Hepatocyte (in vitro differentiated cells): ENCODE data around the gene GPBAR1. TPM values are rescaled to one million over a fixed set of nuclear protein-coding genes. Genes with fewer than 3 reads are reported as not detected.

Experiments used
- DNase-seq: peaks from one replicate; pipeline ENCODE4 v3.0.0-alpha.2; 2016; ENCODE audit warnings: low spot score
- H2AFZ ChIP-seq: fragments of 200-600 bp; sonication (generic); 2 replicates; pipeline ENCODE4 v1.6.0; 2016; ENCODE audit warnings: antibody characterized with exemption, mild to moderate bottlenecking
- H3K27ac ChIP-seq: fragments of 200-600 bp; sonication (generic); 2 replicates; pipeline ENCODE4 v1.5.1; 2016; ENCODE audit warnings: mild to moderate bottlenecking
- H3K27me3 ChIP-seq: fragments of 200-600 bp; sonication (generic); 2 replicates; pipeline ENCODE4 v1.6.1; 2016
- H3K36me3 ChIP-seq: fragments of 200-600 bp; sonication (generic); replicated peaks from 2 replicates; pipeline ENCODE4 v1.5.1; 2016; ENCODE audit warnings: low read depth; ENCODE audit not compliant: insufficient read depth
- H3K4me1 ChIP-seq: fragments of 200-600 bp; sonication (generic); 2 replicates; pipeline ENCODE4 v1.5.1; 2016; ENCODE audit warnings: mild to moderate bottlenecking, moderate library complexity; ENCODE audit not compliant: insufficient read depth
- H3K4me2 ChIP-seq: fragments of 200-600 bp; sonication (generic); 2 replicates; pipeline ENCODE4 v1.6.0; 2016
- H3K4me3 ChIP-seq: fragments of 200-600 bp; sonication (generic); 2 replicates; pipeline ENCODE4 v1.5.1; 2016; ENCODE audit warnings: mild to moderate bottlenecking
- H3K79me2 ChIP-seq: fragments of 200-600 bp; sonication (generic); 2 replicates; pipeline ENCODE4 v1.6.0; 2017; ENCODE audit warnings: mild to moderate bottlenecking
- H3K9me2 ChIP-seq: fragments of 200-600 bp; sonication (generic); replicated peaks from 2 replicates; pipeline ENCODE4 v1.6.0; 2017; ENCODE audit warnings: mild to moderate bottlenecking; ENCODE audit not compliant: insufficient read depth
- H3K9me3 ChIP-seq: fragments of 200-600 bp; sonication (generic); 2 replicates; pipeline ENCODE4 v1.5.1; 2016; ENCODE audit warnings: low read depth, mild to moderate bottlenecking
- H4K20me1 ChIP-seq: fragments of 200-600 bp; sonication (generic); 2 replicates; pipeline ENCODE4 v1.6.0; 2016; ENCODE audit warnings: mild to moderate bottlenecking; ENCODE audit not compliant: insufficient read depth, poor library complexity, severe bottlenecking
- EZH2 ChIP-seq: fragments of 200-600 bp; sonication (generic); IDR thresholded peaks from 2 replicates; pipeline ENCODE4 v1.6.1; 2016; ENCODE audit warnings: antibody characterized with exemption, mild to moderate bottlenecking, borderline replicate concordance
- EZH2phosphoT487 ChIP-seq: fragments of 200-600 bp; sonication (generic); IDR thresholded peaks from one replicate; pipeline ENCODE4 v1.6.1; 2018; ENCODE audit warnings: antibody characterized with exemption, mild to moderate bottlenecking, low read depth, moderate library complexity; ENCODE audit not compliant: unreplicated experiment, severe bottlenecking
- WGBS: methylation state at CpG from one replicate; pipeline ENCODE4 v1.1.6; 2016; ENCODE audit warnings: low lambda C conversion rate; ENCODE audit errors: missing lambda C conversion rate; 5-methylcytosine and 5-hydroxymethylcytosine counted together
- polyA plus RNA-seq: library from polyadenylated mRNA; unstranded; fragments of >200 nt; fragmentation: Nextera tagmentation; extraction: Ambion mirVana; gene quantifications from 2 replicates; pipeline ENCODE4 v1.2.1, GENCODE V29; 2016
- total RNA-seq: library from RNA; depleted of rRNA; stranded (reverse); fragments of >200 nt; gene quantifications from 2 replicates; pipeline ENCODE4 v1.2.3, GENCODE V29; 2014
- TF ChIP-seq, protein P1 (sequence below): fragments of 200-600 bp; sonication (generic); IDR thresholded peaks from 2 replicates; pipeline ENCODE4 v1.5.1; 2016; ENCODE audit warnings: antibody characterized with exemption, mild to moderate bottlenecking; ENCODE audit not compliant: poor library complexity

Gene GPBAR1
- total and polyA plus RNA-seq, 2 experiments from 2014 or later, result 6.1 to 23.4 TPM

- 88% methylated on average over 5 of the region's 5 CpGs for WGBS
- no peak for DNase-seq
- TF ChIP-seq EZH2phosphoT487 (no peak), EZH2 (no peak)
- TF ChIP-seq, protein P1, sequence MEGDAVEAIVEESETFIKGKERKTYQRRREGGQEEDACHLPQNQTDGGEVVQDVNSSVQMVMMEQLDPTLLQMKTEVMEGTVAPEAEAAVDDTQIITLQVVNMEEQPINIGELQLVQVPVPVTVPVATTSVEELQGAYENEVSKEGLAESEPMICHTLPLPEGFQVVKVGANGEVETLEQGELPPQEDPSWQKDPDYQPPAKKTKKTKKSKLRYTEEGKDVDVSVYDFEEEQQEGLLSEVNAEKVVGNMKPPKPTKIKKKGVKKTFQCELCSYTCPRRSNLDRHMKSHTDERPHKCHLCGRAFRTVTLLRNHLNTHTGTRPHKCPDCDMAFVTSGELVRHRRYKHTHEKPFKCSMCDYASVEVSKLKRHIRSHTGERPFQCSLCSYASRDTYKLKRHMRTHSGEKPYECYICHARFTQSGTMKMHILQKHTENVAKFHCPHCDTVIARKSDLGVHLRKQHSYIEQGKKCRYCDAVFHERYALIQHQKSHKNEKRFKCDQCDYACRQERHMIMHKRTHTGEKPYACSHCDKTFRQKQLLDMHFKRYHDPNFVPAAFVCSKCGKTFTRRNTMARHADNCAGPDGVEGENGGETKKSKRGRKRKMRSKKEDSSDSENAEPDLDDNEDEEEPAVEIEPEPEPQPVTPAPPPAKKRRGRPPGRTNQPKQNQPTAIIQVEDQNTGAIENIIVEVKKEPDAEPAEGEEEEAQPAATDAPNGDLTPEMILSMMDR, result no peak
- no peaks in the 10 kb centered on the region for H4K20me1 ChIP-seq
- H3K9me3 ChIP-seq, result no peaks in the 10 kb centered on the region
- H3K4me1 ChIP-seq, result no peaks in the 10 kb centered on the region
- no peak overlapping the region for H3K4me3 ChIP-seq
- no peaks in the 10 kb centered on the region for H3K79me2 ChIP-seq
- peaks cover 16% of the 10 kb centered on the region for H3K36me3 ChIP-seq
- H3K27ac ChIP-seq, result no peak overlapping the region
- no peak overlapping the region for H3K4me2 ChIP-seq
- no peaks in the 10 kb centered on the region for H3K27me3 ChIP-seq
- H2AFZ ChIP-seq, result no peak overlapping the region
- H3K9me2 ChIP-seq, result no peaks in the 10 kb centered on the region
Measured at GRCh38 chr2:218253232-218253625, 7.6 kb upstream of the GPBAR1 start.

DNA sequence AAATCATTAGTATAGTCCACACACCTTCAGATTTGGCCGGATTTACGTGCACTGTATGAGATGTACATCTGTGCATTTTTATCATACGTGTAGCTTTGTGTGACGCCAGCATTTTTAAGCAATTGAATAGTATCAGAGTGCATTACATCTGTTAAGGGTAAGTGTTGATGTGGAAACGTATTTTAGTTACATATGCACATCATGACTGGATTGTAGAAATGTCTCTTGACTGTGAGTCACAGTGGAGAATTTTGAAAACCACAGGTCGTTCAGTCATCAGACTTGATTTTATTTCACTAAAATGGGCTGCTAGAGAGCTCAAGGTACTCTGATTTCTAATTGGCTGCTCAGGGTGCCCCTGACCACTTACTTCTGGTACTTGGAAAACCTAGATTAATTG is 5.4 kb upstream of the GPBAR1 start:
- Histone ChIP-seq H3K36me3 (peaks cover 8% of the 10 kb centered on the region), H3K27ac (no peak overlapping the region), H3K79me2 (no peaks in the 10 kb centered on the region), H3K4me1 (peaks cover 11% of the 10 kb centered on the region), H4K20me1 (no peaks in the 10 kb centered on the region), H2AFZ (no peak overlapping the region), H3K4me3 (no peak overlapping the region), H3K4me2 (no peak overlapping the region), H3K9me3 (no peaks in the 10 kb centered on the region), H3K27me3 (no peaks in the 10 kb centered on the region), H3K9me2 (no peaks in the 10 kb centered on the region)
- TF ChIP-seq, protein P1, result no peak
- TF ChIP-seq EZH2phosphoT487 (no peak), EZH2 (no peak)
- no peak for DNase-seq
- 97% methylated on average over 6 of the region's 6 CpGs for WGBS

DNA sequence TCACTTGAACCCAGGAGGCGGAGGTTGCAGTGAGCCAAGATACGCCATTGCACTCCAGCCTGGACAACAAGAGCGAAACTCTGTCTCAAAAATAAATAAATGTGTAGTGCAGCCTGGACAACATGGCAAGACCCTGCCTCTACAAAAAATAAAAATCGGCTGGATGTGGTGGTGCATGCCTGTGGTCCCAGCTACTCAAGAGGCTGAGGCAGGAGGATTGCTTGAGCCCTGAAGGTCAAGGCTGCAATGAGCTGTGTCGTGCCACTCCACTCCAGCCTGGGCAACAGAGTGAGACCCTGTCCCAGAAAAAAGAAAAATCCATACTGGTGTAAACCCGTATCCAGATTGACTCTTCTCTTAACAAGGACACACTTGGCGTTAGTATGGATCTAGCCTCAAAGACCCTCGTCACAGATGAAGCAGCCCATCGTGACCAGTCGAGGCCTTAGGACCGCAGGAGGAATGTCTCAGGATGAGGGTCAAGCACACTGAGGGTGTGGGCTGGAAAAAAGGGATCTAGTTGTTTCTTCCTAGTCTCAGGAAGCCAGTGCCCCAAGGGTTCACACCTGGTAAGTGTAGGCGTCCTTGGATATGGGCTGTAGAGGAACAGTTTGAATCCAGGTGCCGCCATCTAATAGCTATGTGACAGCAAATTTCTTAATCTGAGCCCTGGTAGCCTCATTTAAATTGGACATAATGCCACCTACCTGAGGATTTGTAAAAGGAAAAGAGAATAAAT is 4.0 kb upstream of the GPBAR1 start:
- WGBS, result 97% methylated on average over 13 of the region's 13 CpGs
- Histone ChIP-seq H3K79me2 (no peaks in the 10 kb centered on the region), H3K4me1 (peaks cover 24% of the 10 kb centered on the region), H3K27ac (peak overlapping the region; percentile 63), H3K27me3 (no peaks in the 10 kb centered on the region), H3K9me3 (no peaks in the 10 kb centered on the region), H3K36me3 (peaks cover 8% of the 10 kb centered on the region), H3K9me2 (no peaks in the 10 kb centered on the region), H2AFZ (no peak overlapping the region), H3K4me2 (no peak overlapping the region), H3K4me3 (no peak overlapping the region), H4K20me1 (no peaks in the 10 kb centered on the region)
- TF ChIP-seq EZH2phosphoT487 (no peak), EZH2 (no peak)
- TF ChIP-seq, protein P1, result no peak
- DNase-seq, result no peak
